Measurements from ENCODE around the gene HHATL. TPM values are rescaled to one million over a fixed set of nuclear protein-coding genes. Genes with fewer than 3 reads are reported as not detected.

Gene HHATL
- total and polyA plus RNA-seq, 10 of the 15 experiments (the other 5 are each of a cell fraction or from before 2014, with no cell fraction given) = not detected

- H2AFZ ChIP-seq (ENCODE audit: control insufficient read depth, low read depth, low read length) = no peak overlapping the region
- no TSS peak for BruUV-seq (replicated peaks)
- no peaks in the 10 kb centered on the region for H3K4me1 ChIP-seq (ENCODE audit: control insufficient read depth, insufficient read depth, low read length)
- no peaks in the 10 kb centered on the region for H3K79me2 ChIP-seq (ENCODE audit: control insufficient read depth, insufficient read depth, low read length)
- H4K20me1 ChIP-seq (ENCODE audit: control insufficient read depth, insufficient read depth) = no peaks in the 10 kb centered on the region
- no peak for ATAC-seq
- CTCF ChIA-PET = no interaction called here
- POLR2A ChIA-PET = no interaction called here
- H3K36me3 ChIP-seq (ENCODE audit: control insufficient read depth in 2 of 2, insufficient read depth in 2 of 2, low read length in 1 of 2) = no peaks in the 10 kb centered on the region
- intact Hi-C loops (cut with micrococcal nuclease; ENCODE audit: unreplicated experiment) = no loop called here
- SMC1A ChIA-PET (ENCODE audit: uncharacterized antibody, unreplicated experiment) = no interaction called here
- H3K27ac ChIP-seq (ENCODE audit: control insufficient read depth, insufficient read depth) = no peak overlapping the region
- H3K4me2 ChIP-seq (ENCODE audit: control insufficient read depth, insufficient read depth) = no peak overlapping the region
- H3K9ac ChIP-seq (ENCODE audit: control insufficient read depth, insufficient read depth, low read length) = no peak overlapping the region
- 31% methylated on average over 13 of the region's 13 CpGs for WGBS (ENCODE audit: insufficient coverage, insufficient replicate concordance, low lambda C conversion rate, missing lambda C conversion rate)
- RAD21 ChIA-PET (ENCODE audit: unreplicated experiment) = no interaction called here
- DNase-seq (ENCODE audit: low read depth, low spot score) = no peak
- no peak for FAIRE-seq
- no peak overlapping the region for H3K4me3 ChIP-seq
- no peaks in the 10 kb centered on the region for H3K27me3 ChIP-seq (replicated peaks in 1 of 2; ENCODE audit: control insufficient read depth in 2 of 2, insufficient read depth in 2 of 2, low read length in 1 of 2)
- no peaks in the 10 kb centered on the region for H3K9me3 ChIP-seq (replicated peaks; ENCODE audit: control insufficient read depth, insufficient read depth, low read length)
- in situ Hi-C loops (cut with MboI) = no loop called here
- TF ChIP-seq SKIL (IDR thresholded peaks at IDR 0.05; ENCODE audit: low read depth, poor library complexity, severe bottlenecking) (no peak), E2F4 (IDR thresholded peaks at IDR 0.05; ENCODE audit: low read depth, low read length) (no peak), ESRRA (IDR thresholded peaks at IDR 0.05; ENCODE audit: low read length) (no peak), IRF5 (IDR thresholded peaks at IDR 0.05; ENCODE audit: borderline replicate concordance) (no peak), NRF1 (conservative IDR thresholded peaks at IDR 0.05; ENCODE audit: low read depth, low read length) (no peak), PAX5 (IDR thresholded peaks at IDR 0.05; ENCODE audit: borderline replicate concordance, low read depth, low read length) (no peak), NFXL1 (IDR thresholded peaks at IDR 0.05; ENCODE audit: borderline replicate concordance) (no peak), TAF1 (IDR thresholded peaks at IDR 0.05; ENCODE audit: borderline replicate concordance, low read depth, low read length) (no peak), CTCF (IDR thresholded peaks at IDR 0.05 in 2 of 3, conservative IDR thresholded peaks at IDR 0.05 in 1 of 3; ENCODE audit: control insufficient read depth in 2 of 3, extremely low read depth in 1 of 3, insufficient read depth in 1 of 3, low read depth in 3 of 3, low read length in 3 of 3) (no peak), SREBF2 (IDR thresholded peaks at IDR 0.05; ENCODE audit: low read length) (no peak), FOXK2 (IDR thresholded peaks at IDR 0.05) (no peak), CREM (IDR thresholded peaks at IDR 0.05; ENCODE audit: low read depth) (no peak), ZNF274 (IDR thresholded peaks at IDR 0.05; ENCODE audit: insufficient read depth, insufficient read length) (no peak), MXI1 (IDR thresholded peaks at IDR 0.05; ENCODE audit: low read depth, low read length) (no peak), PBX3 (IDR thresholded peaks at IDR 0.05; ENCODE audit: insufficient replicate concordance, low read depth, low read length) (no peak)
Measured at GRCh38 chr3:42691816-42692666, 10.6 kb downstream of the HHATL start.
